HG03039 (cell line): Measurements from ENCODE around the gene LHFPL2.

ENCODE experiments used
- ATAC-seq: cut with Tn5 transposase; IDR thresholded peaks from one replicate; pipeline ENCODE4 v1.9.1; 2021; ENCODE audit warnings: mild to moderate bottlenecking, moderate library complexity; ENCODE audit not compliant: unreplicated experiment

LHFPL2 gene

GRCh38 chr5:78527925-78528324 lies 120.6 kb downstream of the LHFPL2 start:
- no peak for ATAC-seq

GRCh38 chr5:78527054-78527859 lies 121.3 kb downstream of the LHFPL2 start:
- ATAC-seq = no peak

- ATAC-seq = no peak
Observed at GRCh38 chr5:78526049-78526525, 122.5 kb downstream of the LHFPL2 start.

GRCh38 chr5:78523314-78524193 lies 125.0 kb downstream of the LHFPL2 start:
- no peak for ATAC-seq

- no peak for ATAC-seq
Observed at GRCh38 chr5:78522476-78523260, 125.9 kb downstream of the LHFPL2 start.

GRCh38 chr5:78521455-78521854 lies 127.1 kb downstream of the LHFPL2 start:
- ATAC-seq = no peak

GRCh38 chr5:78519198-78519941 lies 129.2 kb downstream of the LHFPL2 start:
- ATAC-seq = no peak

GRCh38 chr5:78518365-78519197 lies 130.0 kb downstream of the LHFPL2 start:
- no peak for ATAC-seq

- ATAC-seq = no peak
Observed at GRCh38 chr5:78515670-78516069, 132.9 kb downstream of the LHFPL2 start.

- no peak for ATAC-seq
Observed at GRCh38 chr5:78514427-78515330, 133.9 kb downstream of the LHFPL2 start.

GRCh38 chr5:78513441-78513840 lies 135.1 kb downstream of the LHFPL2 start:
- ATAC-seq = no peak

- no peak for ATAC-seq
Observed at GRCh38 chr5:78512435-78512834, 136.1 kb downstream of the LHFPL2 start.

GRCh38 chr5:78511121-78511906 lies 137.3 kb downstream of the LHFPL2 start:
- ATAC-seq = no peak

GRCh38 chr5:78509884-78510769 lies 138.4 kb downstream of the LHFPL2 start:
- ATAC-seq = peak; percentile 84

GRCh38 chr5:78509145-78509865 lies 139.3 kb downstream of the LHFPL2 start:
- ATAC-seq = no peak

GRCh38 chr5:78508186-78508765 lies 140.3 kb downstream of the LHFPL2 start:
- ATAC-seq = no peak
